GM19467 (cell line): ENCODE data around the gene SLC8B1.

Experiments used
- ATAC-seq: cut with Tn5 transposase; IDR thresholded peaks from one replicate; pipeline ENCODE4 v1.9.1; 2021; ENCODE audit warnings: mild to moderate bottlenecking, moderate library complexity; ENCODE audit not compliant: unreplicated experiment

SLC8B1 gene

GRCh38 chr12:113296557-113297213, 38.2 kb downstream of the SLC8B1 start:
- ATAC-seq, result no peak

GRCh38 chr12:113295886-113296556, 38.9 kb downstream of the SLC8B1 start:
- no peak for ATAC-seq

GRCh38 chr12:113293100-113293499, 41.8 kb downstream of the SLC8B1 start:
- ATAC-seq, result no peak

DNA sequence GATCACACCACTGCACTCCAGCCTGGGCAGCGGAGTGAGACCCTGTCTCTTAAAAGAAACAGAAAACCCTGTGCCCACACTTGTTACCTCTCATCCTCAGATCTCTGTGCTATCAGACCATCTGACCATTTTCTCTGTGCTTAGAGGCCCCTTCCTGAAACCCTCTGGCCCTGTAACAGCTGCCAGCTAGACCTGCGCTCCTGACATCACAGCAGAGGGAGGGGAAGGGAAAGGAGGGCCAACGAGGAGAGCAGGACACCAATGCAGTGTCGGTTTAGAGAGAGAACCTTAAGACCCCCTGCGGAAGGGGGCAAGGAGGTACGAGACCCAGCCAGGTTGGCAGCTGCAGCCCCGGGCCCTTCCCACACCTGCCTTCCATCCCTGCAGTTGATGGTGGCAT, 42.4 kb downstream of the SLC8B1 start:
- ATAC-seq, result no peak

GRCh38 chr12:113292091-113292490, 42.8 kb downstream of the SLC8B1 start:
- no peak for ATAC-seq

DNA sequence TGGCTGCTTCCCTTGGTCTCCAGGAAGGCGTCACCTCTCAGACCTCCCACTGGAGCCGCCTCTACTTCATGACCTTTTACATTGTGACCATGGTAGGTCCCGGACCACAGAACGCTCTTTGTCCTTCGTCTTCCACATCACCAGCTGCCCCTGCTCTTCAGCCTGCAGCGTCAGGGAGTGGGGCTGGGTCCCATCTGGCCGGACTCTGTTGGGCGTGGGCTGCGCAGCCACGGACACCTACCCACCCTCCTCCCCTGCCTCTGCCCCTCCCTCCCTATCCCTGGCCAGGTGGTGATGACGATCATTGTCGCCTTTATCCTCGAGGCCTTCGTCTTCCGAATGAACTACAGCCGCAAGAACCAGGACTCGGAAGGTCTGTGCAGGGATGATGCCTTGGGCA, 43.3 kb downstream of the SLC8B1 start:
- no peak for ATAC-seq

DNA sequence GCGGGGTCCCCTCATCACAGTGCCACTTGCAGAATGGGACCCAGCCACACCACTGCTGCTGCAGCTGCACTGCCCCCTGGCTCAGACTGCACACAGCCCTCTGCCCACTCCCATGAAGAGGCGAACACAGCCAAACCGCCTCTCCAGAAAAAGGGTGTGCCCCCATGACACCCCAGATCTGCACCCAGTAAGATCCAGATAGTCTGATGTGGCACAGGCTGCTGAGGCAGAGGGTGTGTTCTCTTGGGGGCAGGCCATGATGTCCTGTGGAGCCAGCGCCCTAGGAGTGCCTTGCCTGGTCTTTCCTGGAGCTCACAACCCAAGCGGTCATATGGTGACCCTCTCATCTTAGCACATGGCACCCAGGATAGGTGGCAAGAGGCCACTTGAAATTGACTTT, 44.4 kb downstream of the SLC8B1 start:
- no peak for ATAC-seq

DNA sequence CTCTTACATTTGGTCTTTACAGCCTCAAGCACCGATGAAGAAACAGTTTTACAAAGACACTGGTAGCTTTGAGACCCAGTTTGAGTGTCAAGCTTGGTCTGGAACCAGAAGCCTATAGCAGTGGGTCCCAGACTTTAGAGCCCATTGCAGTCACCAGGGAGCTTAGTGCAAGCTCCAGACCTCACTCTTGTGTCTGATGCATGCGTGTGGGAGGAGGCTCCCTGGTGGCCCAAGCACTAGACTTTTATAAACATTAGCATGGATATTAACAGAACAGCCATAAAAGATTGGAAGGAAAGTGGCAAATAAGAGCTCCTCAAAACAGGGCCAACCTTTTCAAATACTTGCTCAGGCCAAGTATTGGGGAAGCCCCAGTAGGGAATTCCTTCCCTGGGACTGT, 45.5 kb downstream of the SLC8B1 start:
- no peak for ATAC-seq

GRCh38 chr12:113287899-113288282, 47.0 kb downstream of the SLC8B1 start:
- no peak for ATAC-seq

- ATAC-seq, result no peak
Observed at GRCh38 chr12:113287146-113287898, 47.6 kb downstream of the SLC8B1 start.

GRCh38 chr12:113286712-113287111, 48.2 kb downstream of the SLC8B1 start:
- no peak for ATAC-seq

DNA sequence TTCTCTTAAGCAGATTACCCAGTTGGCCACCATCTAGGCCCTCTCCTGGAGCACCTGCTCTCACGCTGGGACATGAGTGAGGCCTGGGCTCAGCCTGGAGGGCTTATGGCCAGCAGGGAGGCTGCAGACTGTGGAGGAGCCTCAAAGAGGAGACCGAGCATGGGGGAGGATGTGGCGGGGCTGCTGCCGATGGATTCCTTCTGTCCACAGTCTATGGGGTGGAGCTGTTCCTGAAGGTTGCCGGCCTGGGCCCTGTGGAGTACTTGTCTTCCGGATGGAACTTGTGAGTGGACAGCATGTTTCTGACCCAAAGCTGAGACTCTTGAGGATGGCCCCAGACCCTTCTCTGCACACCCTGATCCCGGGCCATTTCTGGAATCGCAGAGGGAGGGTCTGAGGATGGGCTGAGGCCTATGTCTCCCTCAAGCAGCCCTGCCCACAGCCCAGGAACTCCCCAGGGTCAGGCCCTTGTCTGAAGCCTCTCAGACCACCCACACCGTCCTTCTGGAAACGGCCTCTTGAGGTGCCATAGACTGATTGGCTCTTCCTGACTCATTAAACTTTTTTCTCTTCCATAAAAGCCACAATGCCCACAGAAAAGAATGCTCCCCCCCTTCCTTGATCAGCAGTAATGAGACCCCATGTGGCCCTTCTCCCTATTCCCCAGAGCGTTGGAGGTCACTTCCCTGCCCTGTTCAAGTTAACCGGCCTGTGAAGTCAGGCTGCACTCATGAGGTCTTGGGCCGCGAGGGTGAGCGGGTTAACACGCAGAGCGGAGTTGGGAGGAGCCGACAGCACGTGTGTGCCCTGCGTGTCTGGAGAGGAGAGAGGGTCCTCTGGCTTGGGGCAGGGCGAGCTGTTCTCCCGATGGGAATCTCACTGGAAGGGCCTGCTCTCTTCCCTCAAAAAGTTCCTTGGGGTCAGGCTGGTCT, 49.0 kb downstream of the SLC8B1 start:
- no peak for ATAC-seq

DNA sequence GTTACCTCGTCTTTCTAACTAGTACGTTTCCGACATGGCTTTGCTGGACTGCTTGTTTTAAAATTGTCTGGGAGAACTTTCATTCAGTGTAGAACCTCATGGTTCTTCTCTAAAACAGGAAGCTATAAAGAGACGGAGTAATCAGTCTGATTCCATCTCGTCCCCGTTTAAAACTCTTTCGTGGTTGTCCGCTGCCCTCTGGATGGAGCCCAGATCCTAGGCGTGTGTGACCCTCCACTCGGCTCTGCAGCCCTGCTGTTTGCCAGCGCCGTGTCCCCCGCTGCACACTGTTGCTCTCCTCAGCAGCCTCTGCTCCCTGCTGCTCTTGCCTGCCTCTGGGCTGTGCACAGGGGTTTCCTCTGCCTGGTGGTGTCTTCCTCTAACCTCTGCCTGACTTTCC, 50.2 kb downstream of the SLC8B1 start:
- no peak for ATAC-seq

GRCh38 chr12:113278633-113279032, 56.3 kb downstream of the SLC8B1 start:
- ATAC-seq, result no peak

DNA sequence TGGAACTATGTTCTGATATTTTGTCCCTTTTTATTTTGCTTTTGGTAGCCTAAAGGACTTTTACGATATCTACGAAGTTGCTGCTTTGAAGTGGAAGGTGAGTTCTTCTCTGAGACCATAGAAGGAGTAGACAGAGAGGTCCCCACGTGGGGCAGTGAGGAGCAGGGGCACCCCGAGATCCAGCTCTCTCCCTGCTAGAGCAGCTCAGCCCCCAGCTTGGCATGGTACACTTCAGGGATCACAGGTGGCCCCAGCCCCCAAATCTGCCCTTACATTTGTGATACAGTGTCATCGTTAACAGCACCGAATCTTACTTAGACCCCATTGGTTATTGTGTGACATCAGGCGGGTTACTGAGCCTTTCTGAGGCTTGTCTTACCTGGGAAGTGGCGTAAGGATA, 56.8 kb downstream of the SLC8B1 start:
- ATAC-seq, result no peak

DNA sequence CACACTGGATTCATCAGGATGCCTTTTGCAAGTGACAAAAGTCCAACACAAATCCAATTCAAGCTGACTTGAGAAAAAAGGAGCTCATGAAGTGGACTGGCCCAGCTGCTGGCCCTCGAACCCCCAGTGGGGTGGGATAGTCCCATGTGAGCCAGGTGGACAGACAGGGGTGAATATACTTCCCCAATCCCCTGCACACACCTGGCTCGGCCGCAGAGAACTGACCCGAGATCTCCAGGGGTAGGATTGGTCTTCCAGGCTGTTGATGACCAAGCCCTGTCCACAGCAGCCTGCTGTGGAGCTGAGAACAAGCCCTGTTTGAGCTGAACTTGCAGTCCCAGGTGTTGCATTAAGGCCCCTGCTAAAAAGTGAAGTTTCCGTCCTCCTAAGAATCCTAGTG, 57.4 kb downstream of the SLC8B1 start:
- ATAC-seq, result no peak

DNA sequence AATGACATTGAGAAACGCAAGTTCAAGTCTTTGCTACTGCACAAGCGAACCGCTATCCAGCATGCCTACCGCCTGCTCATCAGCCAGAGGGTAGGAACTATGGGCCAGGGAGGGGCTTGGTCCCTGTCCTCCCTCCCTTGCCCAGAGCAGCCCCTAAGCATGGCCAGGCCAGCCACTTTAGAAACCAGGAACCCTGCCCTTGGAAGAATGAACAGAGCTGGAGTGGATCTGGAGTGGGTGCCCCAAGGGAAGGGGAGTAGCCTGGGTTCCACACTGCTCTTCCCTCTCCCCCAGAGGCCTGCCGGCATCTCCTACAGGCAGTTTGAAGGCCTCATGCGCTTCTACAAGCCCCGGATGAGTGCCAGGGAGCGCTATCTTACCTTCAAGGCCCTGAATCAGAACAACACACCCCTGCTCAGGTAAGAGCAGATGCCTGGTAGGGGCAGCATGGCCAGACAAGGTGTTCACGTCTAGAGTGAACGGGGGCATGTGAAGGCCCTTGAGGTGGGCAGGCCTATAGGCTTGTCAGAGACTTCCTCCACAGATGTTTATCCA, 57.9 kb downstream of the SLC8B1 start:
- no peak for ATAC-seq

DNA sequence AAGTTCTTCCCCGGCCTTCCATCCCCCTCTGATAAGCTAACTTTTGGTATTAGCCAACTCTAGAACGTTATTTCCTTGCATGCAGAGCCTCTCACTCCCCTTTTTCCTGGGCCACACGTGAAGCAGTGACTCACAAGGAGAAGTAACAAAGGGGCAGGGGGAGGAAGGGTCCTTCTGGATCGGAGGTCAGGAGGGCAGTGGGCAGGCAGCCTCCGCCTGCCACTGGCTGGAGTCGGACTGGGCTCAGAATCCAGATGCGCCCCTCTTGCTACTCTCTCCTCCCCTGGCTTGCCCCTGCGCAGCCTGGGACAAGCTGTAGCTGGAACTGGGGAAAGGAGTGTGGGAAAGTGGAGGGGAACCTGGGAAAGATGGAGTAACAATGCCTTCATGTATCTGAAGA, 58.6 kb downstream of the SLC8B1 start:
- no peak for ATAC-seq

GRCh38 chr12:113274848-113275247, 60.1 kb downstream of the SLC8B1 start:
- ATAC-seq, result no peak

DNA sequence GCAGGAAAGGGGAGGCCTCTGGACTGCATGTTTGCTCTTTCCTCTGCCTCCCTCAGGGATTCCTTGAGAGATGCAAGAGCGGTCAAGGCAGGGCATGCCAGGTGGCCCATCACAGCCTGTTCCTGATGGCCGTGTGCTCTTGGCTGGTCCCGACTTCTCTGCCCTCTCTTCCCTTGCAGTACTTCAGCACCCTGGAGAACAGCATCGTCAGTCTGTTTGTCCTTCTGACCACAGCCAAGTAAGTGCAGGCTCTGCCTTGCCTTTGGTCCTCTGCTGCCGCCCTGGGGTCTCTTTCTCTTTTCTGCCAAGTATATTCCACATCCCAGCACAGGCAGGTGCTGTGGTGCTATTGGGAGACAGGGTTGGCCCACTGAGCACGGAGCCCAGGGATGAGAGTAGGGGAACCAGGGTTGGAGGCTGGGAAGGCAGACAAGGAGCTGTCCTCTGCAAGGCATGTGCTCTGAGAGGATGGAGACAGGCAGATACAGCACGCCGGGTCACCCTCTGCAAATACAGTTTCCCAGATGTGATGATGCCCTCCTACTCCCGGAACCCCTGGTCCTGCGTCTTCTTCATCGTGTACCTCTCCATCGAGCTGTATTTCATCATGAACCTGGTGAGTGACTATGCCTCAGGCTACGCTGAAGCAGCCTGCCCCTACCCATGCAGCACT, 61.7 kb downstream of the SLC8B1 start:
- ATAC-seq, result no peak
